IPS-15b (cell line): Measurements from ENCODE around the gene SUN3.

Experiments
- H3K27me3 ChIP-seq: one replicate; pipeline ENCODE4 v1.6.1; 2013; ENCODE audit warnings: low read length; ENCODE audit not compliant: control insufficient read depth, insufficient read depth
- H3K36me3 ChIP-seq: one replicate; pipeline ENCODE4 v1.6.1; 2013; ENCODE audit warnings: low read length; ENCODE audit not compliant: control insufficient read depth, insufficient read depth
- H3K4me1 ChIP-seq: one replicate; pipeline ENCODE4 v1.6.1; 2013; ENCODE audit warnings: mild to moderate bottlenecking, low read length; ENCODE audit not compliant: control insufficient read depth, insufficient read depth
- H3K4me3 ChIP-seq: one replicate; pipeline ENCODE4 v1.5.1; 2013; ENCODE audit warnings: low read depth, low read length
- H3K9ac ChIP-seq: one replicate; pipeline ENCODE4 v1.6.1; 2013; ENCODE audit warnings: low read depth, mild to moderate bottlenecking, low read length
- H3K9me3 ChIP-seq: one replicate; pipeline ENCODE4 v1.6.1; 2013; ENCODE audit warnings: mild to moderate bottlenecking, low read length; ENCODE audit not compliant: control insufficient read depth, insufficient read depth

The SUN3 gene, protein sequence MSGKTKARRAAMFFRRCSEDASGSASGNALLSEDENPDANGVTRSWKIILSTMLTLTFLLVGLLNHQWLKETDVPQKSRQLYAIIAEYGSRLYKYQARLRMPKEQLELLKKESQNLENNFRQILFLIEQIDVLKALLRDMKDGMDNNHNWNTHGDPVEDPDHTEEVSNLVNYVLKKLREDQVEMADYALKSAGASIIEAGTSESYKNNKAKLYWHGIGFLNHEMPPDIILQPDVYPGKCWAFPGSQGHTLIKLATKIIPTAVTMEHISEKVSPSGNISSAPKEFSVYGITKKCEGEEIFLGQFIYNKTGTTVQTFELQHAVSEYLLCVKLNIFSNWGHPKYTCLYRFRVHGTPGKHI

GRCh38 chr7:48028938-48029337 is at the start of gene SUN3:
SUN3 (minus strand) TSS chr7:48029107; CDS start chr7:48028938, 169 bp downstream.
- Histone ChIP-seq H3K9ac (no peak within 1 kb of the TSS), H3K4me1 (no peaks in the 10 kb centered on the region), H3K27me3 (peaks cover 5% of the 10 kb centered on the region), H3K36me3 (no peaks in the 10 kb centered on the region), H3K4me3 (no peak within 1 kb of the TSS), H3K9me3 (no peaks in the 10 kb centered on the region)

GRCh38 chr7:48078470-48078869 is 49.6 kb upstream of the SUN3 start:
- Histone ChIP-seq H3K4me1 (no peaks in the 10 kb centered on the region), H3K27me3 (no peaks in the 10 kb centered on the region), H3K36me3 (no peaks in the 10 kb centered on the region), H3K9me3 (no peaks in the 10 kb centered on the region), H3K9ac (no peak overlapping the region), H3K4me3 (no peak overlapping the region)

DNA sequence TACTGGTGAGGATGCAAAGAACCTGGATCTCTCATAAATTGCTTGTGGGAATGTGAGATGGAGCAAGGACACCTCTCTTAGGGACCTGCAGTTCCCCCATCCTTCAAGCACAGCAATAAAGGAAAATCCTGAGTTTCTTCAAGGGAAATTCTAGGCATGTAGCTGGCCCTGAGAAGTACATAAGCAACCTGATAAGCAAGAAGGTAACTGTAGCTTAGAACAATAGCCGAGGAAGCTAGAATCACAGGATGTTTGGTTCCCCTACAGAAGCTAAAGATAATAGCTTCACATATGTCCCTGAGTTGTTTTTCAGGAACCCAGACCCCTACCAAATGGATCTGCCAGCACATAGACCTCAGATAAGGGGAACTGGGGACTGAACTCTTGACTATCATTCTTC is 48.5 kb upstream of the SUN3 start:
- Histone ChIP-seq H3K4me1 (no peaks in the 10 kb centered on the region), H3K9me3 (no peaks in the 10 kb centered on the region), H3K4me3 (no peak overlapping the region), H3K9ac (no peak overlapping the region), H3K27me3 (no peaks in the 10 kb centered on the region), H3K36me3 (no peaks in the 10 kb centered on the region)

DNA sequence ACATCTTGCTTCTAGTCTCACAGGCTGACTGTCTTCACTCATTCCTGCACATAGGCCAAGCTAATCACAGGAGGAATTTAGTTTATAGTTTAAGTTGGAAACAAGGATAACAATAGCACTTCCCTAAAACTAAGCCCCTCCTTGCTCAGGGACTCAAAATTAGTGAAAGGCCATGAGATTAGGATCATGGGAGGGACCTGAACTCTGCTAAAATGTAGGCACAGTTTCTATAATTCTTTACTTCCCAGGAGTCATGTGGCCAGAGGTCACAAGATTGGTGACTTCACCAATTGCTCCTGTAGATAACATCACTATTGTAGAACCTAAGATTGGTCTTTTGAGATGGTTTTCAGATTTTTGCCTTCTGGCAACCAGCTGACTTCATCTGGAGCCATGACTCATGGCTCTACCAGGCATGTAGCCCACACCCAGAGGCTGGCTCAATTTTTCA is 45.3 kb upstream of the SUN3 start:
- Histone ChIP-seq H3K4me3 (no peak overlapping the region), H3K4me1 (no peaks in the 10 kb centered on the region), H3K9me3 (no peaks in the 10 kb centered on the region), H3K27me3 (no peaks in the 10 kb centered on the region), H3K36me3 (no peaks in the 10 kb centered on the region), H3K9ac (no peak overlapping the region)

DNA sequence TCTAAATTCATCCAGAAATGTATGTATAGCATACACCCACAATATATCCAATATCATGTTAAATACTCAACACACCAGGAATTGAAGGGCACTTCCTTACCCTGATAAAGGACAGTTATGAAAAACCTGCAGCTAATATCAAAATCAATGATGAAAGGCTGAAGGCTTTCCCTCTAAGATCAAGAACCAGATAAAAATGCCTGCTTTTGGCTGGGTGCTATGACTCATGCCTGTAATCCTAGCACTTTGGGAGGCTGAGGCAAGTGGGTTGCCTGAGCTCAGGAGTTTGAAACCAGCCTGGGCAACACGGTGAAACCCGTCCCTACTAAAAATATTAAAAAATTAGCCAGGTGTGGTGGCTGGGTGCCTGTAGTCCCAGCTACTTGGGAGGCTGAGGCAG is 38.6 kb upstream of the SUN3 start:
- no peaks in the 10 kb centered on the region for H3K27me3 ChIP-seq
- H3K9me3 ChIP-seq: no peaks in the 10 kb centered on the region
- H3K36me3 ChIP-seq: no peaks in the 10 kb centered on the region

DNA sequence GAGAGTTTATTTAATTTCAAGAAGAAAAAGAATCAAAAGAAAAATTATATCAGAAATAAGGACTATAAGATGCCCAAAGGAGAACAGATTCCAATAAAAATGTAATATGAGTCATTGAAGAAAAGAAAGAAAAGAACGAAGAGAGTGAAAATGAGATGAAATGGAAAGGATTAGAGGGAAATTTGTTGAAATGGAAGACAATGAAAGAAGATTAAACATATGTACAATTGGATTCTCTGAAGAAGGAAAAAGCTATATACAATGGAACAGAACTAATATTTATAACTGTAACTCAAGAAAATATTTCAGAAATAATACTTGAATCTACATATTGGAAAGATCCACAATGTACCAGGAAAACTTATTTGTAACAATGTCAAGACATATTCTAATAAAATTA is 35.1 kb upstream of the SUN3 start:
- no peaks in the 10 kb centered on the region for H3K27me3 ChIP-seq
- no peaks in the 10 kb centered on the region for H3K4me1 ChIP-seq
- no peak overlapping the region for H3K9ac ChIP-seq
- H3K4me3 ChIP-seq: no peak overlapping the region
- no peaks in the 10 kb centered on the region for H3K36me3 ChIP-seq
- no peaks in the 10 kb centered on the region for H3K9me3 ChIP-seq

More for the DNA sequence above, 38.6 kb upstream of the SUN3 start:
- no peaks in the 10 kb centered on the region for H3K4me1 ChIP-seq
- H3K4me3 ChIP-seq: no peak overlapping the region
- H3K9ac ChIP-seq: no peak overlapping the region

- H3K9me3 ChIP-seq: no peaks in the 10 kb centered on the region
- no peaks in the 10 kb centered on the region for H3K36me3 ChIP-seq
- H3K9ac ChIP-seq: no peak overlapping the region
- H3K4me3 ChIP-seq: no peak overlapping the region
- H3K27me3 ChIP-seq: no peaks in the 10 kb centered on the region
- H3K4me1 ChIP-seq: no peaks in the 10 kb centered on the region
Measured at GRCh38 chr7:48059706-48060105, 30.8 kb upstream of the SUN3 start.

GRCh38 chr7:48058990-48059389 is 30.1 kb upstream of the SUN3 start:
- no peak overlapping the region for H3K9ac ChIP-seq
- no peaks in the 10 kb centered on the region for H3K36me3 ChIP-seq
- H3K27me3 ChIP-seq: no peaks in the 10 kb centered on the region
- H3K9me3 ChIP-seq: no peaks in the 10 kb centered on the region
- no peaks in the 10 kb centered on the region for H3K4me1 ChIP-seq
- no peak overlapping the region for H3K4me3 ChIP-seq

DNA sequence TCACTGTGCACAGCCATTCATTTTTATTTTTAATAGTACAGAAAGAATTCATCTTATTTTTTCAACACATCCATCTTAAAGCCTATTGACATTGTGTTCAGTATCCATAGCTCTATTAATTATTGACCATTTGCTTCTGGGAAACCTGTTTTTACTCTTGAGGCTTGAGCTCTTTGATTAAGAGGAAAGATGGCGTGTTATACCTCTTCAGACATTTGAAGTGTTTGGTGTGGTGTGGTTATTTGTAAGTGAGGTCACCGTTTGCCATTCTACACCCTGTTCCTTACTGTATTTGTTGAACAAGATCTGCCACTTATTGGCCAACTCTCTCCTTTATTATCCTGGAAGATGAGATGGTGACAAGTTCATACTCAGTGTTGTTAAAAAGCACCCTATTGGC is 24.8 kb upstream of the SUN3 start:
- Histone ChIP-seq H3K27me3 (no peaks in the 10 kb centered on the region), H3K36me3 (no peaks in the 10 kb centered on the region), H3K4me1 (no peaks in the 10 kb centered on the region), H3K9ac (no peak overlapping the region), H3K4me3 (no peak overlapping the region), H3K9me3 (no peaks in the 10 kb centered on the region)

GRCh38 chr7:48052748-48053147 is 23.8 kb upstream of the SUN3 start:
- no peaks in the 10 kb centered on the region for H3K4me1 ChIP-seq
- no peaks in the 10 kb centered on the region for H3K36me3 ChIP-seq
- H3K9me3 ChIP-seq: no peaks in the 10 kb centered on the region
- H3K27me3 ChIP-seq: no peaks in the 10 kb centered on the region
- no peak overlapping the region for H3K4me3 ChIP-seq
- no peak overlapping the region for H3K9ac ChIP-seq

DNA sequence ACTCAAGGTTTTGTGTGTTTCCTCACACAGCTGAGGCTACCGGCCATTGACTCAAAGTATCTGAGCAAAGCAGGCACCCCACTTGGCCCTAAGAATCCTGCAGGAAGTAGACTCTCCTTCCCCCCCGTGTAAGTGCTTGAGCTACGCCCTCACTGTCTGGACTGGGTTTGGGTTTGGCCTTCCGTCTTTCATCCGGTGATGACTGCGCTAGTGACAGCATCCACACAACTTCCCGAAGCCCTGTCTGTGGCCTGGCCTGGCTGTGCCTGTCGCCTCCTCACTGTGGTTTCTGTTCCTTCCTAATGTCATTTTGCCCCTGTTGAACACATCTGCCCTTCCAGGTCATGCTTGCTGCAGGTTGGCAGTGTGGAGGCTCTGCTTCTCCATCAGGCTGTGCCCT is 20.9 kb upstream of the SUN3 start:
- Histone ChIP-seq H3K36me3 (no peaks in the 10 kb centered on the region), H3K9ac (no peak overlapping the region), H3K9me3 (no peaks in the 10 kb centered on the region), H3K27me3 (no peaks in the 10 kb centered on the region), H3K4me3 (no peak overlapping the region), H3K4me1 (no peaks in the 10 kb centered on the region)

DNA sequence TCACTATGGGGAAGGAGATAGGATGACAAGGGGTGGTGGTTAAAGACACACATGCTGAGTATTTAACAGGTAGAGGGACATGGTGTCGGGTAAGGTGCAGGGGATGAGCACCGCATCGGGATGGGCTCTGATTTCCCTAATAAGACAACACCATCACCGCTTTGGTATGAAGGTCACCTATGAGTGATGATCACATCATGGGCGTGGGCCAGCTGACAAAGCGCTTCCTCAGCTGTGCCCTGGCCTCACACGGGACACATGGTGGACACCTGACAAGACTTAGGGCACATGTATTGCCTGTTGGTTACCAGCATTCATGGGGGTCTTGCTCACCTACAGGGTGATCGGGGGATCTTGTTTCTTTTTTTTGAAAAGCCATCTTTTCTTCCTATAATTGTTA is 19.2 kb upstream of the SUN3 start:
- H3K27me3 ChIP-seq: no peaks in the 10 kb centered on the region
- no peak overlapping the region for H3K4me3 ChIP-seq
- no peaks in the 10 kb centered on the region for H3K36me3 ChIP-seq
- no peaks in the 10 kb centered on the region for H3K9me3 ChIP-seq
- no peaks in the 10 kb centered on the region for H3K4me1 ChIP-seq
- no peak overlapping the region for H3K9ac ChIP-seq
